ENCODE data around the gene MDK.

Gene MDK

GRCh38 chr11:46391578-46392420, 10.3 kb downstream of the MDK start, which contains the start of gene CHRM4:
CHRM4 (minus strand) TSS chr11:46391776; CDS start chr11:46386557, 5,219 bp downstream.
- Histone ChIP-seq H3K4me2 (ENCODE audit: low read length, poor library complexity, severe bottlenecking) (peak within 1 kb of the TSS; percentile 96), H3K14ac (ENCODE audit: low read length in 2 of 2) (no peak within 1 kb of the TSS), H2BK15ac (ENCODE audit: low read depth, poor library complexity, severe bottlenecking) (no peak within 1 kb of the TSS), H3K27ac (ENCODE audit: low read length, poor library complexity, severe bottlenecking) (no peak within 1 kb of the TSS), H3K23ac (ENCODE audit: low read length in 2 of 2) (no peak within 1 kb of the TSS), H3K9me3 (ENCODE audit: control insufficient read depth, low read length) (no peaks in the 10 kb centered on the region), H3K4ac (ENCODE audit: low read depth in 1 of 2, low read length in 2 of 2) (no peak within 1 kb of the TSS), H2AK5ac (ENCODE audit: low read length, severe bottlenecking) (no peak within 1 kb of the TSS), H3K4me1 (ENCODE audit: control insufficient read depth, insufficient read depth, low read depth, low read length) (peaks cover 42% of the 10 kb centered on the region), H3K36me3 (ENCODE audit: control insufficient read depth in 1 of 2, insufficient read depth in 2 of 2, low read depth in 1 of 2, low read length in 2 of 2) (peaks cover 10 to 11% of the 10 kb centered on the region in 2 experiments), H2BK120ac (ENCODE audit: low read depth, low read length) (no peak within 1 kb of the TSS), H3K4me3 (ENCODE audit: insufficient read depth in 1 of 2, low read depth in 1 of 2, low read length in 2 of 2) (peak within 1 kb of the TSS; percentile 53 to 67), H3K27me3 (ENCODE audit: control insufficient read depth in 1 of 2, insufficient read depth in 1 of 2, low read length in 2 of 2) (peaks cover 45 to 49% of the 10 kb centered on the region in 2 experiments), H3K79me1 (replicated peaks; ENCODE audit: low read length, poor library complexity, severe bottlenecking) (no peaks in the 10 kb centered on the region), H2BK12ac (ENCODE audit: low read length in 2 of 2) (no peak within 1 kb of the TSS), H3K9ac (ENCODE audit: low read length) (no peak within 1 kb of the TSS), H3K18ac (ENCODE audit: low read depth in 1 of 2, low read length in 2 of 2) (no peak within 1 kb of the TSS), H4K91ac (ENCODE audit: low read length) (no peak within 1 kb of the TSS), H2AFZ (ENCODE audit: low read depth, low read length) (no peak within 1 kb of the TSS), H2BK5ac (ENCODE audit: low read depth, low read length, poor library complexity, severe bottlenecking) (no peak within 1 kb of the TSS), H4K8ac (ENCODE audit: low read length) (no peak within 1 kb of the TSS)
- peak; percentile 69 for DNase-seq
- WGBS, result 1% methylated on average over 56 of the region's 123 CpGs

GRCh38 chr11:46392421-46393230, 11.2 kb downstream of the MDK start:
- H3K14ac ChIP-seq (ENCODE audit: low read length in 2 of 2), result no peak overlapping the region
- H3K27me3 ChIP-seq (ENCODE audit: control insufficient read depth in 1 of 2, insufficient read depth in 1 of 2, low read length in 2 of 2), result peaks cover 38 to 41% of the 10 kb centered on the region in 2 experiments
- no peak overlapping the region for H2BK15ac ChIP-seq (ENCODE audit: low read depth, poor library complexity, severe bottlenecking)
- H3K79me1 ChIP-seq (replicated peaks; ENCODE audit: low read length, poor library complexity, severe bottlenecking), result no peaks in the 10 kb centered on the region
- H2BK12ac ChIP-seq (ENCODE audit: low read length in 2 of 2), result peak overlapping the region in 1 of 2 experiments; percentile 21
- H3K4me3 ChIP-seq (ENCODE audit: insufficient read depth in 1 of 2, low read depth in 1 of 2, low read length in 2 of 2), result peak overlapping the region; percentile 40 to 67
- no peak overlapping the region for H2BK120ac ChIP-seq (ENCODE audit: low read depth, low read length)
- no peak overlapping the region for H3K9ac ChIP-seq (ENCODE audit: low read length)
- no peak overlapping the region for H3K27ac ChIP-seq (ENCODE audit: low read length, poor library complexity, severe bottlenecking)
- H2BK5ac ChIP-seq (ENCODE audit: low read depth, low read length, poor library complexity, severe bottlenecking), result no peak overlapping the region
- H3K4me2 ChIP-seq (ENCODE audit: low read length, poor library complexity, severe bottlenecking), result peak overlapping the region; percentile 96
- H3K36me3 ChIP-seq (ENCODE audit: control insufficient read depth in 1 of 2, insufficient read depth in 2 of 2, low read depth in 1 of 2, low read length in 2 of 2), result peaks cover 18 to 20% of the 10 kb centered on the region in 2 experiments
- peaks cover 41% of the 10 kb centered on the region for H3K4me1 ChIP-seq (ENCODE audit: control insufficient read depth, insufficient read depth, low read depth, low read length)
- 2% methylated on average over 56 of the region's 71 CpGs for WGBS
- H2AK5ac ChIP-seq (ENCODE audit: low read length, severe bottlenecking), result no peak overlapping the region
- no peak overlapping the region for H2AFZ ChIP-seq (ENCODE audit: low read depth, low read length)
- H3K23ac ChIP-seq (ENCODE audit: low read length in 2 of 2), result no peak overlapping the region
- DNase-seq, result peak; percentile 85
- H3K4ac ChIP-seq (ENCODE audit: low read depth in 1 of 2, low read length in 2 of 2), result no peak overlapping the region
- H4K91ac ChIP-seq (ENCODE audit: low read length), result no peak overlapping the region
- H3K18ac ChIP-seq (ENCODE audit: low read depth in 1 of 2, low read length in 2 of 2), result no peak overlapping the region
- H3K9me3 ChIP-seq (ENCODE audit: control insufficient read depth, low read length), result no peaks in the 10 kb centered on the region
- H4K8ac ChIP-seq (ENCODE audit: low read length), result no peak overlapping the region

GRCh38 chr11:46393231-46393616, 11.8 kb downstream of the MDK start:
- Histone ChIP-seq H3K9ac (ENCODE audit: low read length) (no peak overlapping the region), H3K14ac (ENCODE audit: low read length in 2 of 2) (no peak overlapping the region), H3K27ac (ENCODE audit: low read length, poor library complexity, severe bottlenecking) (no peak overlapping the region), H4K91ac (ENCODE audit: low read length) (no peak overlapping the region), H3K4me2 (ENCODE audit: low read length, poor library complexity, severe bottlenecking) (peak overlapping the region; percentile 96), H3K79me1 (replicated peaks; ENCODE audit: low read length, poor library complexity, severe bottlenecking) (no peaks in the 10 kb centered on the region), H4K8ac (ENCODE audit: low read length) (no peak overlapping the region), H3K9me3 (ENCODE audit: control insufficient read depth, low read length) (no peaks in the 10 kb centered on the region), H2AFZ (ENCODE audit: low read depth, low read length) (no peak overlapping the region), H2AK5ac (ENCODE audit: low read length, severe bottlenecking) (no peak overlapping the region), H2BK15ac (ENCODE audit: low read depth, poor library complexity, severe bottlenecking) (no peak overlapping the region), H3K4me3 (ENCODE audit: insufficient read depth in 1 of 2, low read depth in 1 of 2, low read length in 2 of 2) (peak overlapping the region in 1 of 2 experiments; percentile 67), H2BK5ac (ENCODE audit: low read depth, low read length, poor library complexity, severe bottlenecking) (no peak overlapping the region), H2BK120ac (ENCODE audit: low read depth, low read length) (no peak overlapping the region), H3K36me3 (ENCODE audit: control insufficient read depth in 1 of 2, insufficient read depth in 2 of 2, low read depth in 1 of 2, low read length in 2 of 2) (peaks cover 24 to 25% of the 10 kb centered on the region in 2 experiments), H3K27me3 (ENCODE audit: control insufficient read depth in 1 of 2, insufficient read depth in 1 of 2, low read length in 2 of 2) (peaks cover 33 to 35% of the 10 kb centered on the region in 2 experiments), H3K4ac (ENCODE audit: low read depth in 1 of 2, low read length in 2 of 2) (no peak overlapping the region), H3K23ac (ENCODE audit: low read length in 2 of 2) (no peak overlapping the region), H3K18ac (ENCODE audit: low read depth in 1 of 2, low read length in 2 of 2) (no peak overlapping the region), H2BK12ac (ENCODE audit: low read length in 2 of 2) (no peak overlapping the region), H3K4me1 (ENCODE audit: control insufficient read depth, insufficient read depth, low read depth, low read length) (peaks cover 38% of the 10 kb centered on the region)
- no peak for DNase-seq
- WGBS, result 66% methylated on average over 3 of the region's 4 CpGs

- H2AK5ac ChIP-seq (ENCODE audit: low read length, severe bottlenecking), result no peak overlapping the region
- WGBS, result 86% methylated on average over 2 of the region's 4 CpGs
- H3K27me3 ChIP-seq (ENCODE audit: control insufficient read depth in 1 of 2, insufficient read depth in 1 of 2, low read length in 2 of 2), result peaks cover 28 to 29% of the 10 kb centered on the region in 2 experiments
- no peak overlapping the region for H2BK120ac ChIP-seq (ENCODE audit: low read depth, low read length)
- no peak overlapping the region for H3K27ac ChIP-seq (ENCODE audit: low read length, poor library complexity, severe bottlenecking)
- no peak overlapping the region for H3K9ac ChIP-seq (ENCODE audit: low read length)
- H2BK15ac ChIP-seq (ENCODE audit: low read depth, poor library complexity, severe bottlenecking), result no peak overlapping the region
- H3K9me3 ChIP-seq (ENCODE audit: control insufficient read depth, low read length), result no peaks in the 10 kb centered on the region
- H4K91ac ChIP-seq (ENCODE audit: low read length), result no peak overlapping the region
- H4K8ac ChIP-seq (ENCODE audit: low read length), result no peak overlapping the region
- H3K36me3 ChIP-seq (ENCODE audit: control insufficient read depth in 1 of 2, insufficient read depth in 2 of 2, low read depth in 1 of 2, low read length in 2 of 2), result peaks cover 25% of the 10 kb centered on the region in 2 experiments
- H3K23ac ChIP-seq (ENCODE audit: low read length in 2 of 2), result no peak overlapping the region
- H2BK12ac ChIP-seq (ENCODE audit: low read length in 2 of 2), result no peak overlapping the region
- H3K79me1 ChIP-seq (replicated peaks; ENCODE audit: low read length, poor library complexity, severe bottlenecking), result no peaks in the 10 kb centered on the region
- H3K14ac ChIP-seq (ENCODE audit: low read length in 2 of 2), result no peak overlapping the region
- no peak for DNase-seq
- H3K18ac ChIP-seq (ENCODE audit: low read depth in 1 of 2, low read length in 2 of 2), result no peak overlapping the region
- no peak overlapping the region for H2BK5ac ChIP-seq (ENCODE audit: low read depth, low read length, poor library complexity, severe bottlenecking)
- peaks cover 38% of the 10 kb centered on the region for H3K4me1 ChIP-seq (ENCODE audit: control insufficient read depth, insufficient read depth, low read depth, low read length)
- H3K4me3 ChIP-seq (ENCODE audit: insufficient read depth in 1 of 2, low read depth in 1 of 2, low read length in 2 of 2), result no peak overlapping the region
- H3K4me2 ChIP-seq (ENCODE audit: low read length, poor library complexity, severe bottlenecking), result no peak overlapping the region
- no peak overlapping the region for H2AFZ ChIP-seq (ENCODE audit: low read depth, low read length)
- no peak overlapping the region for H3K4ac ChIP-seq (ENCODE audit: low read depth in 1 of 2, low read length in 2 of 2)
These were observed 12.3 kb downstream of the MDK start for GRCh38 chr11:46393759-46394158.
